T-helper 2 cell treated with Interferon-gamma antibody and Interleukin-4, amounts not matched to agents 5 μg/mL and 100 μg/mL, for 36 hours (primary cell): ENCODE results near the gene COL26A1.

Source experiments
- DNase-seq: peaks from one replicate; pipeline ENCODE4 v3.0.0; 2021; ENCODE audit warnings: low spot score
- H3K27ac Mint-ChIP-seq: one replicate; pipeline ENCODE4 v1.8.0; 2021; ENCODE audit warnings: mild to moderate bottlenecking, mixed read lengths
- H3K27me3 Mint-ChIP-seq: one replicate; pipeline ENCODE4 v1.8.0; 2021; ENCODE audit warnings: low read depth, mixed read lengths
- H3K36me3 Mint-ChIP-seq: one replicate; pipeline ENCODE4 v1.8.0; 2021; ENCODE audit warnings: low read depth, mixed read lengths
- H3K4me1 Mint-ChIP-seq: one replicate; pipeline ENCODE4 v1.8.0; 2021; ENCODE audit warnings: low read depth, mixed read lengths
- H3K4me3 Mint-ChIP-seq: one replicate; pipeline ENCODE4 v1.8.0; 2022; ENCODE audit warnings: mild to moderate bottlenecking, moderate library complexity, mixed read lengths
- H3K9me3 Mint-ChIP-seq: one replicate; pipeline ENCODE4 v1.8.0; 2021; ENCODE audit warnings: mixed read lengths

The COL26A1 gene

DNA sequence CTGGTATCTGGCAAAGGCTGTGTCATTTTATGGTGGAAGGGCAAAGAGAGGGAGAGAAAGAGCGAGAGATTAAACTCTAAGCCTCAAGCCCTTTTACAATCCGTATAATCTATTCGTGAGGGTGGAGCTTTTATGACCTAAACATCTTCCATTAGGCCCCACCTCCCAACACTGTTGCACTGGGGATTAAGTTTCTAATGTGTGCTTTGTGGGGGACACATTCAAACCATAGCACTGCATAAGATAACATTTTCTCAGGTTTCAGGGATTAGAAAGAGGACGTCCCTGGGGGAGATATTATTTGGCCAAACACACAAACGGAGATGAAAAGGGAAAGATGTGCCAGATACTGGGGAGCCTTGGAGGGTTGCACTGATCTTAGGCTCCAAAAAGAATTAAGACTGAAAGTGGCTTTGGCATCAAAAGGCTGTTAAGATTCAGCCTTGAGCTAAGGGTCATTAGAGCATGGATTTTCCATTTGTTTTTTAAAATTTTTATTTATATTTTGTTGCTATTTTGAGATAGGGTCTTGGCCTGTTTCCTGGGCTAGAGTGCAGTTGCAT is 19.0 kb downstream of the COL26A1 start:
- H3K27ac Mint-ChIP-seq: no peak overlapping the region
- H3K36me3 Mint-ChIP-seq: no peaks in the 10 kb centered on the region
- H3K9me3 Mint-ChIP-seq: no peaks in the 10 kb centered on the region
- peaks cover 1% of the 10 kb centered on the region for H3K4me1 Mint-ChIP-seq
- no peak overlapping the region for H3K4me3 Mint-ChIP-seq
- no peak for DNase-seq
- peaks cover 9% of the 10 kb centered on the region for H3K27me3 Mint-ChIP-seq

DNA sequence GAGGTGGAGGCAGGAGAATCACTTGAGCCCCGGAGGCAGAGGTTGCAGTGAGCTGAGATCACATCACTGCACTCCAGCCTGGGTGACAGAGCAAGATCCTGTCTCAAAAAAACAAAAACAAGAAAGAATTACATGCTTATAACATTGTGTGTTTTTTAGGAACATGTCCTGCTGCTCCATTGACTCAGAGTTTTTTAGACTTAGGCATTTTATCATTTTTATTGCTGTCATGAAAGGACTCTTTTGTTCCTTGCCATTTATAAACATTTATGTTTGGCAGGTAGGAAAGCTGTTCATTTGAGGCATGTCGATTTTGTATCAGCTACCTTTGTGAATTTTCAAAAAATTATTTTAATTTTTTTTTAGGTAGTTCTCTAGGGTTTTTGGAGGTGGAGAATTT is 20.3 kb downstream of the COL26A1 start:
- H3K4me3 Mint-ChIP-seq: no peak overlapping the region
- DNase-seq: no peak
- no peak overlapping the region for H3K27ac Mint-ChIP-seq
- peaks cover 5% of the 10 kb centered on the region for H3K4me1 Mint-ChIP-seq
- no peaks in the 10 kb centered on the region for H3K36me3 Mint-ChIP-seq
- H3K9me3 Mint-ChIP-seq: no peaks in the 10 kb centered on the region
- peaks cover 14% of the 10 kb centered on the region for H3K27me3 Mint-ChIP-seq

DNA sequence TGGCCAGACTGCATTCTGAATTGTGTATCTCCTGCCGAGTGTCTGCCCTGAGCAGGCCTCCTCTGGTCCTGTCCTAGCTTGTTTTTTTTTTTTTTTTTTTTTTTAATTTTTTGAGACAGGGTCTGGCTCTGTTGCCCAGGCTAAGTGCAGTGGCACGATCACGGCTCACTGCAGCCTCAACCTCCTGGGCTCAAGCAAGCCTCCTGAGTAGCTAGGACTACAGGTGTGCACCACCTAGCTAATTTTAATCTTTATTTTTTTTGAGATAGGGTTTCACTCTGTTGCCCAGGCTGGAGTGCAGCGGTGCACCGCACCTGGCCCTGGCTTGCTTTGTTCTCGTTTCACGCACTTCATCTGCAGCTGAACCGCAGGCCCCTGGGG is 23.5 kb downstream of the COL26A1 start:
- no peak overlapping the region for H3K27ac Mint-ChIP-seq
- H3K9me3 Mint-ChIP-seq: no peaks in the 10 kb centered on the region
- no peak overlapping the region for H3K4me3 Mint-ChIP-seq
- DNase-seq: no peak
- H3K36me3 Mint-ChIP-seq: no peaks in the 10 kb centered on the region
- H3K27me3 Mint-ChIP-seq: peaks cover 18% of the 10 kb centered on the region
- peaks cover 11% of the 10 kb centered on the region for H3K4me1 Mint-ChIP-seq

DNA sequence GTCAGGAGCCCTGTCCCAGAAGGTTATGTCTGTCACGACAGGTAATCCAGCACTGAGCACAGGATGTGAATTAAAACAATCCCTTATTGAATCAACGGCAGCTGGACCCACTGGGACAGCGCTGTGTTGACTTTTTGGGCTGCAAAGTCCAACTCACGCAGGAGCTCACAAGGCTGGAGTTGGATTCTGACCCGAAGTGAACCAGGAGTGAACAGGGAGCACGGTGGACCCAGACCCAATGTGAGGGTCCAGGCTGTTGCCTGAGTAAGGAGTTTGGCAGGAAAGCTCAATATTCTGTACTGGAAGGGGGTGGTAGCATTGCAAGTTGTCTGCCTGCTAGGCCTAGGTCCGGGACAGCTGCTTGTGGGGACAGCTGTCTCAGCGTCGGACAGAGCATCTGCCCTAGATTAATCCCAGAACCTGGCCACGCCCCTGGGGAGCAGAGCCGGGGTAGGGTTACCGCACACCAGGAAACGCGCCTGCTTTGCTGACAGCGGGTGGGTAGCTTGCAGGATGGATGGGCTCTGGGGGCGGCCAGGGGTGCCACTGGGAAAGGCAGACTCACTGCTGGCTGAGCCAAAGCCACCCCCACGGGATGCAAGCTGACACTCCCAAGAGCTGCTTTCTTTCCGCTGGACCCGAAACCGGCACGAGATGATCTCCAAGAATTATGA is 24.0 kb downstream of the COL26A1 start:
- Mint-ChIP-seq H3K4me3 (no peak overlapping the region), H3K4me1 (peaks cover 13% of the 10 kb centered on the region), H3K27me3 (peaks cover 15% of the 10 kb centered on the region), H3K36me3 (no peaks in the 10 kb centered on the region), H3K9me3 (no peaks in the 10 kb centered on the region), H3K27ac (no peak overlapping the region)
- DNase-seq: no peak

DNA sequence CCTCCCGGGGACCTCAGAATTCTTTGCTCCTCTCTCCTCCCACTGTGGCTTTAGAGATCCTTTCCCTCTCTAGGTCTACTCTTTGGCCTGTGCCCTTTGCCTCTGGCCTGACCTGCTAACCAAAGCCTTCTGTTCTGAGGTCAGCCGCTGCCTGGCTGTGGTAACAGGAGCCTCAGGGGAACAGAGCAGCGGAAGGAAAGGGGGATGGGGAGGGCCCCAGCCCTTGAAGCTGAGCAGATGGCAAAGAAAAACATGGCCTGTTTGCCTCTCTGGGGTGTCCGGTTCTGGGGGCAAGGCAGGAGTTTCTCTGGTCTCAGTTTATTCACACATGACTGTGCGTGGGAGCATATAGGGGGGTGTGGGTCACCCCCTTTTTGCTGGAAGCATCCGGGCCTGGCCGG is 28.2 kb downstream of the COL26A1 start:
- Mint-ChIP-seq H3K4me1 (peaks cover 13% of the 10 kb centered on the region), H3K9me3 (no peaks in the 10 kb centered on the region), H3K27ac (peak overlapping the region; percentile 87), H3K36me3 (no peaks in the 10 kb centered on the region), H3K27me3 (peaks cover 15% of the 10 kb centered on the region), H3K4me3 (peak overlapping the region; percentile 71)
- peak; percentile 21 for DNase-seq

DNA sequence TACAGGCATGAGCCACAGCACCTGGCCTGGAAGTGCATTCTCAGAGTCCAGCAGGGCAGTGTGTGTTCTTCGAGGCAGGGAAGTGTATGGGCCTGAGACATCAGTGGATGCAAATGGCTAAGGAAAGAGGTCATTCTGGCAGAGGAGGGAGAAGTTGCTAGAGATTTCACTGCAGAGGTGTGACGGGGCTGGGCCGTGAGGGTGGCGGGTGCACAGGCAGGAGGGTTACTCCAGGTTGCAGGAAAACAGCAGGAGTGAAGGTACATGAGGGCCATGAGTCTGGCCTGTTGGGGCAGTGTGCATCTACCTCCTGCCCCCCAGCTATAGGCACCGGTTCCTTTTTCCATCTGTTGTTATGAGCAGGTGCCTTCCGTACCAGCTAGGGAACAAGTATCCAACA is 29.3 kb downstream of the COL26A1 start:
- peaks cover 9% of the 10 kb centered on the region for H3K4me1 Mint-ChIP-seq
- no peak overlapping the region for H3K27ac Mint-ChIP-seq
- no peak overlapping the region for H3K4me3 Mint-ChIP-seq
- H3K9me3 Mint-ChIP-seq: no peaks in the 10 kb centered on the region
- peaks cover 9% of the 10 kb centered on the region for H3K27me3 Mint-ChIP-seq
- DNase-seq: no peak
- H3K36me3 Mint-ChIP-seq: no peaks in the 10 kb centered on the region

DNA sequence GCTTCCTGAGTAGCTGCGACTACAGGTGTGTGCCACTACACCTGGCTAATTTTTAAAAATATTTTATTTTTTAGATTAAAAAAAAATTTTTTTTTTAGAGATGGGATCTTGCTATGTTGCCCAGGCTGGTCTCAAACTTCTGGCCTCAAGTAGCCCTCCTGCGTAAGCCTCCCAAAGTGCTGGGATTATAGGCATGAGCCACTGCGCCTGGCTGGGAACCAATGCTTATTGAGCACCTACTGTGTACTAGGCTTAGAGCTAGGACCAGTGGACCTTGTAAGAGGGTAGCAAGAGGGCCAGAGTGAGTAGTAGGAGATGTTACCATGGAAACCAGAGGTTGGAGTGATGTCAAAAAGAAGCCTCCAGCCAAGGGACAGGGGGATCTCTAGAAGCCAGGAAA is 31.2 kb downstream of the COL26A1 start:
- Mint-ChIP-seq H3K4me1 (peaks cover 6% of the 10 kb centered on the region), H3K27me3 (peaks cover 4% of the 10 kb centered on the region), H3K36me3 (no peaks in the 10 kb centered on the region), H3K27ac (no peak overlapping the region), H3K9me3 (no peaks in the 10 kb centered on the region), H3K4me3 (no peak overlapping the region)
- DNase-seq: no peak

DNA sequence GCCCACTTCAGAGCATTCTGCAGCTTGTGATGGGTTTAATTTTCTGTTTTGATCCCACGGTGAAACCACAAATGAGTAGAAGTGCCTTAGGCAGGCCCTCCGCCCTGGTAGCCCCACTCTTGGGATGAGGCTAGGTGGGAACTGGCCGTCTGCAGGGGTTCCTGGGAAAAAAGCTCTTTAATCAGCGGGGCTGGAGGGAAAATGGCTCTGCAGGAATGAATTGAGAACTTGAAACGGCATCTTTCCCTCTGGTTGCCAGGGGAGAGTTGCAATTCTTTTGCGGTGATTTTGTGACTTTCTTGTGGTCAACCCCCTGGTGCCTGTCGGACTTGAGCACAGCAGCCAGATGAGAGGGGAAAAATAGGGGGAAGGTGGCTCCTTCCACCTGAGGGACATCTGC is 32.7 kb downstream of the COL26A1 start:
- Mint-ChIP-seq H3K9me3 (no peaks in the 10 kb centered on the region), H3K27me3 (peaks cover 7% of the 10 kb centered on the region), H3K27ac (no peak overlapping the region), H3K4me3 (no peak overlapping the region), H3K36me3 (no peaks in the 10 kb centered on the region), H3K4me1 (peaks cover 6% of the 10 kb centered on the region)
- no peak for DNase-seq

DNA sequence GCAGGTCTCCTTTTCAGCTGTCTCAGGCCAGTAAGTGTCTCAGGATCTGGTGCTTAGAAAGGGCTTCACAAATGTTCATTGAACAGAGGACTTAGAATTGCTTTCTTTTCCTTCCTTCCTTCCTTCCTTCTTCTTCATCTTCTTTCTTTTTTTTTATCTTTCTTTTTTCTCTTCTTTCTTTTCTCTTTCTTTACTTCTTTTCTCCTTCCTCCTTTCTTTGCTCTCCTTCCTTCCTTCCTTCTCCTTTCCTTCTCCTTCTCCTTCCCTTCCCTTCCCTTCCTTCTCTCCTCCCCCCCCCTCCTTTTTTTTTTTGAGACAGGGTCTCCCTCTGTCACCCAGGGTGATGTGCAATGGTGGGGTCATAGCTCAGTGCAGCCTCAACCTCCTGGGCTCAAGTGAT is 34.6 kb downstream of the COL26A1 start:
- Mint-ChIP-seq H3K27ac (no peak overlapping the region), H3K9me3 (no peaks in the 10 kb centered on the region), H3K27me3 (peaks cover 14% of the 10 kb centered on the region), H3K4me1 (no peaks in the 10 kb centered on the region), H3K4me3 (no peak overlapping the region), H3K36me3 (no peaks in the 10 kb centered on the region)
- DNase-seq: no peak

DNA sequence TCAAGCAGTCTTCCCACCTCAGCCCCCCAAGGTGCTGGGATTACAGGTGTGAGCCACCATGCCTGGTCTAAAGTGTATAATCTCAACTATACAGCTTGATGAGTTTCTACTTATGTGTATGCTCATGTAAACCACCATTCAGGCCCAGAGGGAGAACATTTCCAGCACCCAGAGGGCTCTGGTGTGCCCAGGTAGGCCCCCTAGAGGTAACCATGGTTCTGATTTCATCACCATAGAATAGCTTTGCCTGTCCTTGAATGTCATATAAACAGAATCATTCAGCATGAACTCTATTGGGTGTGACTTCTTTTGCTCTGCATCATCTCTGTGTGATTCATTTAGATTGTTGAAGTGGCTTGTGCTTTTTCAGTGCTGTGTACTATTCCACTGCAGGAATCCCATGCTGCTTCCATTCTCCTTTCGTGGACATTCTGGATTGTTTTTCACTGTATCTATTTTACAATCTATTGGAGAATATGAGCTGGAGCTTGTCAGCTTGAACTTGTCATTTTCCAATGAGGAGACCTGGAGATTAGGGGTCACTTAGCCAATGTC is 35.2 kb downstream of the COL26A1 start:
- Mint-ChIP-seq H3K27me3 (peaks cover 16% of the 10 kb centered on the region), H3K4me1 (no peaks in the 10 kb centered on the region), H3K4me3 (no peak overlapping the region), H3K36me3 (no peaks in the 10 kb centered on the region), H3K27ac (no peak overlapping the region), H3K9me3 (no peaks in the 10 kb centered on the region)
- DNase-seq: no peak

DNA sequence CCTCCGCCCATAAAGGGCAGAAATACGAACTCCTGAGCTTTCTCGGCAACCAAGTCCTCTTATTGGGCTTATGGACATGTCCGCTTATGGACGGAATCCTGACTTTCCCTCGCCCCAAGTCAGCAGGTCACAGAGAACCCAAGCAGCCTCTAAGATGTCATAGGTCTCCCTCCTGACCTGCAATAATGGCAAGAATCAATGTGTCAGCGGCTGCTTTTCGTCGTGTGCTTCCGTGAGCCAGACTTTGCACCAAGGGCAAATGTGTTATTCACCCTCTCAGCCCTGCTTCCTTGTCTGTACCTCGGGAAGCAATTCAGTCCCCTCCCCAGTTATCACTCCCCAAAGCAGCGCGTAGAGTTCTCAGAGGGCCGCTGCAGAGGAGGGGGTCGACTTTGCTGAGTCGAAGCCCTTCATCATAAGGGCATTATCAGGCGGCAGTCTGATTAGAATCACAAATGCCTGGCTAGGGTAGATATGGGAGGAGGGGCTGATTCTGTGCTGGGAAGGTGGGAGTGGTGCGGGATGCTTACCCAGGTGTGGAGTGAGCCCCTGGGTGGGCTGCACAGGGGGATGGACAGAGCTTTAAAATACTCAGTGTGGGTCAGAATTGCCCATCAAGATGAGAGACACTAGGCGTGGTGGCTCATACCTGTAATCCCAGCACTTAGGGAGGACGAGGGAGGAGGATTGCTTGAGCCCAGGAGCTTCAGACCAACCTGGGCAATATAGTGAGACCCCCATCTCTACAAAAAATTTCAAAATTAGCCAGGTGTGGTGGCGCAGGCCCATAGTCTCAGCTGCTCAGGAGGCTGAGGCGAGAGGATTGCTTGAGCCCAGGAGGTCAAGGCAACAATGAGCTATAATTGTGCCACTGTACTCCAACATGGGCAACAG is 36.0 kb downstream of the COL26A1 start:
- Mint-ChIP-seq H3K27ac (no peak overlapping the region), H3K4me3 (no peak overlapping the region), H3K9me3 (no peaks in the 10 kb centered on the region), H3K27me3 (peaks cover 19% of the 10 kb centered on the region), H3K36me3 (no peaks in the 10 kb centered on the region), H3K4me1 (no peaks in the 10 kb centered on the region)
- no peak for DNase-seq

DNA sequence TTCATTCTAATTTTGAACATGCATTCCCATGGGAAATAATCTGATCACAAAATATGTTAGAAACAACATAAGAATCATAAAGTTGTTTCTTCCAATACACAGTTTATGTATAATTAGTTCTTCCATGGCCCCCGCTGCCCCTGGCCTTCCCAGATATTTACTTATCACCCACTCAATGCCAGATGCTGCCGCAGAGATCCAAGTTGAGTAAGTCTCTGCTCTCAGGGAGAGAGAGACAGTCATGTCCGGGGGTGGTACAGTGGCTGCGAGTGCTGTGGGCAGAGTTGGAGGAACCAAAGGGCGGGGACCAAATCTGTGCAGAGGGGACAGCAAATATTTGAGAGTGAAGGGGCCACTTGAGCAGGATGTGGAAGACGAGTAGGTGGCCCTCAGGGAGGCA is 37.1 kb downstream of the COL26A1 start:
- Mint-ChIP-seq H3K4me3 (no peak overlapping the region), H3K4me1 (no peaks in the 10 kb centered on the region), H3K27me3 (peaks cover 19% of the 10 kb centered on the region), H3K36me3 (no peaks in the 10 kb centered on the region), H3K9me3 (no peaks in the 10 kb centered on the region), H3K27ac (no peak overlapping the region)
- no peak for DNase-seq

DNA sequence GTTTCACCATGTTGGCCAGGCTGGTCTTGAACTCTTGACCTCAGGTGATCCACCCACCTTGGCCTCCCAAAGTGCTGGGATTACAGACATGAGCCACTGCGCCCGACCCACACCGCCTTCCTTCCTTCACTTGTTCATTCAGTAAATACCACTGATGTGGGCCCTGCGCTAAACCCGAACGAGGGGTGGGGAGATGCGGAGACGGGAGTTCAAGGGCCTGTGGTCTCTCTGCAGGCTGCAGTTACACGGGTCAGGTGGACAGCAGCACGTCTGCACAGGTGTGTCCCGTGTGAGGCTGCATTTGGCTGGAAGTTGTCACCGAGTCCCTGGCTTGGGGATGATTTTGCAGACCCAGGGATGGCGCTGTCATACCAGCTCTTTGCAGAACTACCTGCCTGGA is 38.1 kb downstream of the COL26A1 start:
- H3K36me3 Mint-ChIP-seq: no peaks in the 10 kb centered on the region
- peaks cover 19% of the 10 kb centered on the region for H3K27me3 Mint-ChIP-seq
- DNase-seq: no peak
- no peak overlapping the region for H3K4me3 Mint-ChIP-seq
- no peaks in the 10 kb centered on the region for H3K9me3 Mint-ChIP-seq
- no peak overlapping the region for H3K27ac Mint-ChIP-seq
- H3K4me1 Mint-ChIP-seq: no peaks in the 10 kb centered on the region

DNA sequence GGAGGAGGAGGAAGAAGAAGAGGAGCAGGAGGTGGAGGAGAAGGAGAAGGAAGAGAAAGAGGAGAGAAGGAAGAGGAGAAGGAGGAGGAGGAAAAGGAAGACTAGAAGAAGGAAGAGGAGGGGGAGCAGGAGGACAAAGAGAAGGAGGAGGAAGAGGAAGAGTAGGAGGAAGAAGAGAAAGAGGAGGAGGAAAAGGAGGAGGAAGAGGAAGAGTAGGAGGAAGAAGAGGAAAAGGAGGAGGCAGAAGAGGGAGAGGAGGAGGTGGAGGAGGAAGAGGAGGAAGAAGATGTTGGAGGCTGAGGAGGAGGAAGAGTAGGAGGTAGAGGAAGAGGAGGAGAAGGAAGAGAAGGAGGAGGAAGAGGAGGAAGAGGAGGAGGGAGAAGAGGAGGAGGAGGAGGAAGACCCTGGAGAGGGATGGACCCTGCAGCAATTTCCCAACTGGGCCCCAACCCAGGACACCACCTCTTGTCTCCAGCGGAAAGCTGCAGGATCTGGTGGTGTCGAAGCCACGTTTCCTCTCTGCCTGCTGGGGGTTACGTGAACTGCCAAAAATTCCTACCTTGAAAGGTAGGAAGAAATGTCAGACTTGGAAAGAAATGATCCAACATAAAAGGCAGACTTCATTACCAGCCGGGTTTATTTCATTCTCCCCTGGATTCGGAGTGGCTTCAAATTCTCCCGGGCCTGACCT is 38.9 kb downstream of the COL26A1 start:
- no peak for DNase-seq
- no peaks in the 10 kb centered on the region for H3K36me3 Mint-ChIP-seq
- H3K27ac Mint-ChIP-seq: no peak overlapping the region
- peaks cover 19% of the 10 kb centered on the region for H3K27me3 Mint-ChIP-seq
- no peak overlapping the region for H3K4me3 Mint-ChIP-seq
- no peaks in the 10 kb centered on the region for H3K4me1 Mint-ChIP-seq
- H3K9me3 Mint-ChIP-seq: no peaks in the 10 kb centered on the region
